OCI-M2 (cell line): ENCODE measurements around the gene GALR2.

Source experiments
- DNase-seq: peaks from one replicate; lab custom pipeline; 2025; ENCODE audit not compliant: unreplicated experiment; lab: John Stamatoyannopoulos, UW

Gene GALR2

GRCh38 chr17:76092526-76093413 is 18.2 kb downstream of the GALR2 start:
- DNase-seq, result no peak

GRCh38 chr17:76094046-76094445 is 19.5 kb downstream of the GALR2 start:
- DNase-seq, result no peak

- DNase-seq, result no peak
These were observed 21.4 kb downstream of the GALR2 start for GRCh38 chr17:76095943-76096342.

- no peak for DNase-seq
These were observed 23.2 kb downstream of the GALR2 start for GRCh38 chr17:76097716-76098295.

GRCh38 chr17:76102944-76103273 is 28.3 kb downstream of the GALR2 start:
- no peak for DNase-seq

GRCh38 chr17:76103274-76104139 is 28.9 kb downstream of the GALR2 start, which contains the start of gene EXOC7:
EXOC7 (minus strand) TSS chr17:76103787; CDS start chr17:76103692, 95 bp downstream.
- DNase-seq, result no peak

- no peak for DNase-seq
These were observed 29.7 kb downstream of the GALR2 start for GRCh38 chr17:76104140-76104895.

GRCh38 chr17:76104896-76105231 is 30.3 kb downstream of the GALR2 start:
- no peak for DNase-seq

- DNase-seq, result no peak
These were observed 32.1 kb downstream of the GALR2 start for GRCh38 chr17:76106703-76107102.

GRCh38 chr17:76107509-76107908 is 32.9 kb downstream of the GALR2 start:
- DNase-seq, result no peak

GRCh38 chr17:76111956-76112355 is 37.4 kb downstream of the GALR2 start:
- DNase-seq, result no peak

GRCh38 chr17:76115138-76115754 is 40.7 kb downstream of the GALR2 start:
- DNase-seq, result no peak

- no peak for DNase-seq
These were observed 45.1 kb downstream of the GALR2 start for GRCh38 chr17:76119409-76120371.

GRCh38 chr17:76120658-76121008 is 46.1 kb downstream of the GALR2 start:
- DNase-seq, result no peak

- no peak for DNase-seq
These were observed 47.4 kb downstream of the GALR2 start for GRCh38 chr17:76121932-76122430.

GRCh38 chr17:76122431-76123190 is 48.0 kb downstream of the GALR2 start:
- no peak for DNase-seq

- no peak for DNase-seq
These were observed 48.6 kb downstream of the GALR2 start for GRCh38 chr17:76123191-76123499.

- DNase-seq, result no peak
These were observed 49.4 kb downstream of the GALR2 start for GRCh38 chr17:76123749-76124581.
